Spleen (tissue), 7 donors: ENCODE results near the gene CADM2.

Experiments used
- CTCF ChIP-seq, 11 experiments: fragments of 200-600 bp in 7 of 11; fragments of 450-650 bp in 4 of 11; sonication (generic) in 4 of 11; IDR thresholded peaks in 8 of 11; conservative IDR thresholded peaks in 3 of 11; 1 replicate in 7 of 11; 2 replicates in 4 of 11; pipeline versions ENCODE4 v1.4.0 to v1.8.0; 2016 to 2021; ENCODE audit warnings: antibody characterized with exemption in 11 of 11, inconsistent platforms in 4 of 11, mild to moderate bottlenecking in 1 of 11
- POLR2A ChIP-seq, 3 donors: fragments of 450-650 bp; IDR thresholded peaks; one replicate each; pipeline ENCODE4 v1.5.1; 2017; ENCODE audit warnings: antibody characterized with exemption in 3 of 3, mild to moderate bottlenecking in 1 of 3
- donor health status: DM: no; HTN: no; CAD: no; lungs with moderate emphysema.
- donor health status: DM: no; HTN: no; CAD: no.
- donor health status: DM: no; HTN: no; CAD: no.

GRCh38 chr3:85151555-85151954 is 192.8 kb downstream of the CADM2 start:
- TF ChIP-seq POLR2A (IDR thresholded peaks at IDR 0.05) = no peak
- TF ChIP-seq CTCF (IDR thresholded peaks at IDR 0.05 in 8 of 11, conservative IDR thresholded peaks at IDR 0.05 in 3 of 11) = no peak
